Natural killer cell (primary cell): Measurements from ENCODE around the gene DDX23. TPM values are rescaled to one million over a fixed set of nuclear protein-coding genes. Genes with fewer than 3 reads are reported as not detected.
A peak's percentile ranks its signal among the peaks of the same experiment; 100 is the strongest.

ENCODE experiments used
- ATAC-seq, 3 donors: fragments of 150-1000 bp in 2 of 3; fragments of 200-7000 bp in 1 of 3; cut with Tn5 transposase; 1 replicate in 1 of 3; 2 replicates in 2 of 3; pipeline ENCODE4 v1.10.0; 2021; ENCODE audit warnings: mild to moderate bottlenecking in 2 of 3, moderate library complexity in 2 of 3
- DNase-seq, 2 donors: peaks; one replicate each; pipeline versions ENCODE4 v3.0.0 to v3.0.0-alpha.2; 2013 to 2021; ENCODE audit warnings: mixed read lengths in 1 of 2
- H3K27ac ChIP-seq: one replicate; pipeline ENCODE4 v1.5.1; 2013; ENCODE audit warnings: mild to moderate bottlenecking, low read length
- H3K27me3 ChIP-seq: one replicate; pipeline ENCODE4 v1.6.1; 2013; ENCODE audit warnings: low read length; ENCODE audit not compliant: control insufficient read depth, insufficient read depth
- H3K36me3 ChIP-seq: one replicate; pipeline ENCODE4 v1.6.1; 2013; ENCODE audit warnings: low read length; ENCODE audit not compliant: control insufficient read depth, insufficient read depth
- H3K4me1 ChIP-seq: one replicate; pipeline ENCODE4 v1.6.1; 2013; ENCODE audit warnings: low read length; ENCODE audit not compliant: control insufficient read depth, insufficient read depth
- H3K4me3 ChIP-seq: one replicate; pipeline ENCODE4 v1.5.1; 2013; ENCODE audit warnings: low read length
- H3K9me3 ChIP-seq: one replicate; pipeline ENCODE4 v1.6.1; 2013; ENCODE audit warnings: low read length; ENCODE audit not compliant: control insufficient read depth, insufficient read depth
- H3K27ac Mint-ChIP-seq, 2 donors: one replicate each; pipeline ENCODE4 v1.8.0; 2022; ENCODE audit warnings: mild to moderate bottlenecking in 2 of 2, mixed read lengths in 2 of 2, moderate library complexity in 1 of 2
- H3K27me3 Mint-ChIP-seq, 2 donors: one replicate each; pipeline ENCODE4 v1.8.0; 2022; ENCODE audit warnings: low read depth in 2 of 2, mixed read lengths in 2 of 2
- H3K36me3 Mint-ChIP-seq: one replicate; pipeline ENCODE4 v1.8.0; 2022; ENCODE audit warnings: mixed read lengths
- H3K4me1 Mint-ChIP-seq, 2 donors: one replicate each; pipeline ENCODE4 v1.8.0; 2022; ENCODE audit warnings: mixed read lengths in 2 of 2
- H3K4me3 Mint-ChIP-seq: one replicate; pipeline ENCODE4 v1.8.0; 2022; ENCODE audit warnings: mild to moderate bottlenecking, moderate library complexity, mixed read lengths
- H3K9me3 Mint-ChIP-seq, 2 donors: one replicate each; pipeline ENCODE4 v1.8.0; 2022; ENCODE audit warnings: mixed read lengths in 2 of 2
- CTCF ChIP-seq: fragments of 200-600 bp; IDR thresholded peaks from one replicate; pipeline ENCODE4 v1.8.0; 2022; ENCODE audit warnings: antibody characterized with exemption
- whole genome bisulfite sequencing: methylation state at CpG from one replicate; pipeline ENCODE4 v1.1.7; 2013; ENCODE audit warnings: missing lambda C conversion rate; ENCODE audit not compliant: insufficient coverage; 5-methylcytosine and 5-hydroxymethylcytosine counted together
- intact Hi-C: fragments of 100-400 bp; cut with micrococcal nuclease; formaldehyde crosslinking; loops from one replicate; pipeline ENCODE4 v1.14.2; 2022
- total RNA-seq, 4 donors: library from RNA; stranded (reverse); fragments of 120-200 nt in 1 of 4; gene quantifications; one replicate each; pipeline versions ENCODE4 v1.2.3 to v1.2.4, GENCODE V29; 2013 to 2022

Gene DDX23
- total RNA-seq, 3 donors from 2014 or later (not counting 1 experiment from before 2014, with no cell fraction given): 96.0 to 123 (median 104) TPM

GRCh38 chr12:48818831-48819590, 33.0 kb downstream of the DDX23 start:
- intact Hi-C loops: no loop called here
- Mint-ChIP-seq H3K27ac (peak overlapping the region in 1 of 2 donors; percentile 82), H3K4me1 (peaks cover 12 to 48% of the 10 kb centered on the region in 2 donors), H3K4me3 (peak overlapping the region; percentile 83), H3K27me3 (peaks cover 8 to 22% of the 10 kb centered on the region in 2 donors), H3K9me3 (no peaks in the 10 kb centered on the region), H3K36me3 (no peaks in the 10 kb centered on the region)
- ATAC-seq: peak in 1 of 3 donors; percentile 9
- peaks cover 30% of the 10 kb centered on the region for H3K4me1 ChIP-seq
- peak in 1 of 2 donors; percentile 54 for DNase-seq
- H3K4me3 ChIP-seq: peak overlapping the region; percentile 51
- H3K36me3 ChIP-seq: no peaks in the 10 kb centered on the region
- no peak overlapping the region for H3K27ac ChIP-seq
- no peak for TF ChIP-seq CTCF
- H3K27me3 ChIP-seq: peaks cover 11% of the 10 kb centered on the region
- no peaks in the 10 kb centered on the region for H3K9me3 ChIP-seq
- 21% methylated on average over 36 of the region's 37 CpGs for WGBS

- Histone ChIP-seq H3K9me3 (no peaks in the 10 kb centered on the region), H3K4me3 (peak within 1 kb of the TSS; percentile 51), H3K4me1 (peaks cover 35% of the 10 kb centered on the region), H3K36me3 (no peaks in the 10 kb centered on the region), H3K27ac (no peak within 1 kb of the TSS), H3K27me3 (peaks cover 11% of the 10 kb centered on the region)
- peaks cover 12 to 52% of the 10 kb centered on the region in 2 donors for H3K4me1 Mint-ChIP-seq
- H3K4me3 Mint-ChIP-seq: peak within 1 kb of the TSS; percentile 88
- DNase-seq (peak; percentile 59 to 85), ATAC-seq (peak; percentile 58 to 66 (median 61))
- intact Hi-C loops: no loop called here
- H3K36me3 Mint-ChIP-seq: no peaks in the 10 kb centered on the region
- no peak for TF ChIP-seq CTCF
- peaks cover 8 to 22% of the 10 kb centered on the region in 2 donors for H3K27me3 Mint-ChIP-seq
- WGBS: under 1% methylated on average over 79 of the region's 79 CpGs
- no peaks in the 10 kb centered on the region for H3K9me3 Mint-ChIP-seq
- H3K27ac Mint-ChIP-seq: peak within 1 kb of the TSS in 1 of 2 donors; percentile 82
Observed at GRCh38 chr12:48817873-48818830, 33.8 kb downstream of the DDX23 start, which contains the start of gene CACNB3. Gene CACNB3, plus strand, starts transcription at chr12:48818496. Its CDS starts 434 bp downstream, at chr12:48818930.

GRCh38 chr12:48816143-48816854, 35.7 kb downstream of the DDX23 start:
- ATAC-seq (no peak), DNase-seq (no peak)
- no peaks in the 10 kb centered on the region for H3K36me3 Mint-ChIP-seq
- peaks cover 12 to 52% of the 10 kb centered on the region in 2 donors for H3K4me1 Mint-ChIP-seq
- H3K27me3 Mint-ChIP-seq: peaks cover 8 to 16% of the 10 kb centered on the region in 2 donors
- Histone ChIP-seq H3K27ac (no peak overlapping the region), H3K4me3 (no peak overlapping the region), H3K4me1 (peaks cover 35% of the 10 kb centered on the region), H3K27me3 (peaks cover 11% of the 10 kb centered on the region), H3K9me3 (no peaks in the 10 kb centered on the region), H3K36me3 (no peaks in the 10 kb centered on the region)
- WGBS: 93% methylated on average over 3 of the region's 3 CpGs
- peak overlapping the region; percentile 93 for H3K4me3 Mint-ChIP-seq
- TF ChIP-seq CTCF: no peak
- intact Hi-C loops: no loop called here
- H3K27ac Mint-ChIP-seq: peak overlapping the region in 1 of 2 donors; percentile 0
- H3K9me3 Mint-ChIP-seq: no peaks in the 10 kb centered on the region
